ENCODE measurements around the gene PPOX. TPM values are rescaled to one million over a fixed set of nuclear protein-coding genes. Genes with fewer than 3 reads are reported as not detected.
A peak's percentile ranks its signal among the peaks of the same experiment; 100 is the strongest.

PPOX gene
- total and polyA plus RNA-seq, 4 donors = 16.3 to 126 (median 24.0) TPM

DNA sequence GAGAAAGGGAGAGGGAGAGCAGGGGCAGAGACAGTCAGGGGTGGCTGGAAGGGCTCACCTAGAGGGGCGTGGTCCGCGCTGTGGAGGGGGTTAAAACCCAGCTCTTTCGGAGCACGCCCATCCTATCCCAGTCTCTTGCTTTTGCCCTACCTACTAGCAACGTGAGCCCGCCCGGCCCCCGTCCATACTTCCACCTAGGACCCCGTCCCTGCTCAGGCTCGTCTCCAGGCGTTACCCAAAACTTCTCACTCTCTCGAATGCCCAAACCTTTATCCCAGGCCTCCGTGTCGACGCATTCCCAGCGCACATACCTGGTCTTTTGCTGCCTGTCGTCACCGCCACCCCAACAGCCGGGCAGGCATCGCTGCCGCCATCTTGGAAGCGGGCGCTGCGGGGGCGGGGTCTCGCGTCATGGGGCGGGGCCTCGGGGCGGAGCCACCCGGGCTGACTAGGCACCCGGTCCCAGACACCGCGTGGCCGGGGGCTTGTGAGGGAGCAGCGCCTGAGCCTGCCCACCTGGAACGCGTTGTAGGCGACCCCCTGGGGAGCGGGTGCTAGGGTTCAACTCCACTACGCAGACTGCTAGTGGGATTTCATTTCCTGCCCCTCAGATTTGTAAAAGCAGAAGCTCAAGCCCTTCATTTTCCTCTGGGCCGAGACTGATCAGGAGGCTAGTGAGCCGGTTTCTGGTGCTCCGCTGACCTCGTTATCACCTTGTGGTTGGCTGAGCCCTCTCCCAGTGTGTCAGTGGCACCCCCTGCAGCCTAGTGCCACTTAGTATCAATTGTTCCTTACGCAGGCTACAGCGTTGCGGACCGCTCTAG is 11.1 kb downstream of the PPOX start, which contains the start of gene B4GALT3:
Gene B4GALT3, minus strand, starts transcription at position 396 of the 824 bp plus-strand sequence. CDS start 1,447 bp downstream, outside the sequence.
- Histone ChIP-seq H3K36me3 (ENCODE audit: control insufficient read depth in 1 of 2, insufficient read depth in 2 of 2, low read length in 1 of 2) (peaks cover 0 to 2% of the 10 kb centered on the region in 2 donors), H3K4me1 (ENCODE audit: control insufficient read depth in 1 of 2, insufficient read depth in 2 of 2, low read length in 2 of 2) (no peaks in the 10 kb centered on the region), H3K27me3 (ENCODE audit: control insufficient read depth in 1 of 2, insufficient read depth in 2 of 2, low read length in 1 of 2) (no peaks in the 10 kb centered on the region), H3K4me3 (ENCODE audit: low read length in 2 of 2) (peak within 1 kb of the TSS; percentile 44 to 53), H3K9me3 (ENCODE audit: control insufficient read depth, low read length) (no peaks in the 10 kb centered on the region), H3K27ac (ENCODE audit: low read depth in 1 of 2, low read length in 2 of 2) (peak within 1 kb of the TSS in 1 of 2 donors; percentile 76)
- peak; percentile 97 for ATAC-seq (ENCODE audit: low FRiP score)
- WGBS, 2 donors = 3% methylated on average over 50 of the region's 50 CpGs
- intact Hi-C loops (cut with DNase I) = no loop called here
- DNase-seq = peak; percentile 92 to 98

DNA sequence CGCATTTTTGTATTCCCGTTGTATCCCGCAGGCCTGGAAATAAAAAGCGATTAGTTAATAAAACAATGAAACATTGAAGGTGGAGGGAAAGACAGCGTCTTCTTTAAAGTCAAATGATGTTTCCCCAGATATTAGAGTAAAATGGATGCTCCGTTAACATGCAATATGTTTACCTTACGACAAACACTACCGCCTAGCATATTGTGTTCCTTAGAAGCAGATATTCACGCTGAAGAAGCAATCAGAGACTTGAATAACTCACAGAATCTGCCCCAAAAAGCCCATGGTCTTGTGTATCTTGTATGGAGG is 11.7 kb downstream of the PPOX start:
- WGBS, 2 donors = 41 to 46% methylated on average over 9 of the region's 9 CpGs
- no peak for DNase-seq
- no peaks in the 10 kb centered on the region for H3K27me3 ChIP-seq (ENCODE audit: control insufficient read depth in 1 of 2, insufficient read depth in 2 of 2, low read length in 1 of 2)
- peak overlapping the region in 1 of 2 donors; percentile 76 for H3K27ac ChIP-seq (ENCODE audit: low read depth in 1 of 2, low read length in 2 of 2)
- no peaks in the 10 kb centered on the region for H3K9me3 ChIP-seq (ENCODE audit: control insufficient read depth, low read length)
- H3K36me3 ChIP-seq (ENCODE audit: control insufficient read depth in 1 of 2, insufficient read depth in 2 of 2, low read length in 1 of 2) = peaks cover 0 to 2% of the 10 kb centered on the region in 2 donors
- ATAC-seq (ENCODE audit: low FRiP score) = no peak
- H3K4me1 ChIP-seq (ENCODE audit: control insufficient read depth in 1 of 2, insufficient read depth in 2 of 2, low read length in 2 of 2) = no peaks in the 10 kb centered on the region
- H3K4me3 ChIP-seq (ENCODE audit: low read length in 2 of 2) = peak overlapping the region; percentile 44 to 53
- intact Hi-C loops (cut with DNase I) = no loop called here

DNA sequence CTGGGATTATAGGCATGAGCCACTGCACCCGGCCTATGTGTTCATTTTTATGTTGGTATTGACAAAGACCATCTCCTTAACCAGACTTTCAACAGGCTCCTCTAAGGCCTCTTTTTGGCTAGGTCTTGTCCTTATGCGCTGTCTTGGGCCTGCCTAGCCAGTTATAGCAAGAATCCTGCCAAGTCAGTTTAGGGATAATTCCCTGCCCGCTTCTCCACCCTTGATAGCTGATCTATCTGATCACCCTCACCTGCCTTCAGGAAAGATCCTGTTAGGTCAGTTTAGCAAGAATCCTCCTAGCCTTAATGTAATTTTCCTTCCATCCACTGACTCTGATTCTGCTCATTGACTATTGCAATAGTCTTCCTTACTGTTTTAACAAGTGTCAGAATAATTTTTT is 13.5 kb downstream of the PPOX start:
- ATAC-seq (ENCODE audit: low FRiP score) = no peak
- no peak for DNase-seq
- H3K27me3 ChIP-seq (ENCODE audit: control insufficient read depth in 1 of 2, insufficient read depth in 2 of 2, low read length in 1 of 2) = no peaks in the 10 kb centered on the region
- intact Hi-C loops (cut with DNase I) = no loop called here
- no peaks in the 10 kb centered on the region for H3K9me3 ChIP-seq (ENCODE audit: control insufficient read depth, low read length)
- H3K27ac ChIP-seq (ENCODE audit: low read depth in 1 of 2, low read length in 2 of 2) = no peak overlapping the region
- 91 to 95% methylated on average over 3 of the region's 3 CpGs for WGBS, 2 donors
- no peak overlapping the region for H3K4me3 ChIP-seq (ENCODE audit: low read length in 2 of 2)
- no peaks in the 10 kb centered on the region for H3K4me1 ChIP-seq (ENCODE audit: control insufficient read depth in 1 of 2, insufficient read depth in 2 of 2, low read length in 2 of 2)
- peaks cover 0 to 2% of the 10 kb centered on the region in 2 donors for H3K36me3 ChIP-seq (ENCODE audit: control insufficient read depth in 1 of 2, insufficient read depth in 2 of 2, low read length in 1 of 2)

DNA sequence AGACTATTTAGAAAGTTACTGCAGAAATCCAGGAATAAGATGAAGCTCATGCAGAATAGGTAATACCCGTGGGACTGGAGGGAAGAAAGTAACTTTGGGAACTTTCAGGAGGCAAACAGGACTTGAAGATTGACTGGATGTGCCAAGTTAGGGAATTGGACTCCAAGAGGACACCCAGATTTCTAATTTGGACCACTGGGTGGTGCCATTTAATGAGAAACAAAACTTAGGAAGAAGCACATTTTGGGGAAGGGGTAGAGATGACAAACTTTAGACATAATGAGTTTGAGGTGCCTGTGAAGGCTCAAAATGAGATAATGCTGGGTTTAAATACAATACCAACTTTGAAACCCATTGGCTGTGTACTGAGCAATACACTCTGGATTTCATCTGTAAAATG is 14.4 kb downstream of the PPOX start:
- Histone ChIP-seq H3K27ac (ENCODE audit: low read depth in 1 of 2, low read length in 2 of 2) (no peak overlapping the region), H3K4me3 (ENCODE audit: low read length in 2 of 2) (no peak overlapping the region), H3K36me3 (ENCODE audit: control insufficient read depth in 1 of 2, insufficient read depth in 2 of 2, low read length in 1 of 2) (no peaks in the 10 kb centered on the region), H3K9me3 (ENCODE audit: control insufficient read depth, low read length) (no peaks in the 10 kb centered on the region), H3K27me3 (ENCODE audit: control insufficient read depth in 1 of 2, insufficient read depth in 2 of 2, low read length in 1 of 2) (no peaks in the 10 kb centered on the region), H3K4me1 (ENCODE audit: control insufficient read depth in 1 of 2, insufficient read depth in 2 of 2, low read length in 2 of 2) (no peaks in the 10 kb centered on the region)
- intact Hi-C loops (cut with DNase I) = no loop called here
- no peak for ATAC-seq (ENCODE audit: low FRiP score)
- DNase-seq = no peak
- WGBS, 2 donors = 74 to 82% methylated on average over 1 of the region's 1 CpG

DNA sequence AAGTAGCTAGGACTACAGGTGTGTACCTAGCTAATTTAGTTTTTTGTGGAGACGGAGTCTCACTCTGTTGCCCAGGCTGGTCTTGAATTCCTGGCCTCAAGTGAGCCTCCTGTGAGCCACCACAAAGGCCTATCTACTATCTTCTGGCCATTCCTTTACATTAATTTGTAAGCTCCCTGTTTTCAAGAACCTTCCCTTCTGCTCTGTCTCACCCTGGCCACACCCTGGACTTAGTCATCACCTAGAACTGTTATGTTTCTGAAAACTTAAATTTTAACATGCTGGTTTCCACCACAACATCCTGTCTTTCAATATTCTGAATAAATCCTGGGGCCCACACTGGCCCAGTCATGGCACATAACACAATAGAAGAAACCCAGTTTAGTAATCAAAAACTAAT is 16.0 kb downstream of the PPOX start:
- no peaks in the 10 kb centered on the region for H3K36me3 ChIP-seq (ENCODE audit: control insufficient read depth in 1 of 2, insufficient read depth in 2 of 2, low read length in 1 of 2)
- WGBS, 2 donors = 95 to 98% methylated on average over 1 of the region's 1 CpG
- H3K4me1 ChIP-seq (ENCODE audit: control insufficient read depth in 1 of 2, insufficient read depth in 2 of 2, low read length in 2 of 2) = no peaks in the 10 kb centered on the region
- no peaks in the 10 kb centered on the region for H3K9me3 ChIP-seq (ENCODE audit: control insufficient read depth, low read length)
- intact Hi-C loops (cut with DNase I) = no loop called here
- no peaks in the 10 kb centered on the region for H3K27me3 ChIP-seq (ENCODE audit: control insufficient read depth in 1 of 2, insufficient read depth in 2 of 2, low read length in 1 of 2)
- no peak overlapping the region for H3K27ac ChIP-seq (ENCODE audit: low read depth in 1 of 2, low read length in 2 of 2)
- H3K4me3 ChIP-seq (ENCODE audit: low read length in 2 of 2) = no peak overlapping the region
- ATAC-seq (ENCODE audit: low FRiP score) (no peak), DNase-seq (peak; percentile 27 to 35)

DNA sequence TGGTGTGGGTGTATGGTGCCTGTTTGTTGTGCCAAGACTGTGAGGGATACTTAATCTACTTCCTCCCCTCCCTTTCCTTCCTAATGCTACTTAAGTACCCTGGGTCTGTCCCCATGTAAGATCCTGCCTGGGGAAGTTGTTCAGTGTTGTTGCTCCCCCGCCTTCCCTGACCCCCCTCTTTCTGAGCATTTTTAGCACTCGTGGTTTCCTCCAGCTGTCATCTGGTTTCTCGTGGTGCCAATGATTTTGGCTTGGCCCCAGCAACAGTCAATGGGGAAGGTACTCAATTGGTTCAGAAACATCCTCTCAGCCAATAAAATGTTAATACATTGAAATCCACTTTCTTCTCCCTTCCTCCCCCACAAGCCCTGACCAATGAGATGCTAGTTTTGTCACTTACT is 19.1 kb downstream of the PPOX start:
- Histone ChIP-seq H3K4me3 (ENCODE audit: low read length in 2 of 2) (no peak overlapping the region), H3K36me3 (ENCODE audit: control insufficient read depth in 1 of 2, insufficient read depth in 2 of 2, low read length in 1 of 2) (no peaks in the 10 kb centered on the region), H3K27ac (ENCODE audit: low read depth in 1 of 2, low read length in 2 of 2) (no peak overlapping the region), H3K4me1 (ENCODE audit: control insufficient read depth in 1 of 2, insufficient read depth in 2 of 2, low read length in 2 of 2) (no peaks in the 10 kb centered on the region), H3K9me3 (ENCODE audit: control insufficient read depth, low read length) (no peaks in the 10 kb centered on the region), H3K27me3 (ENCODE audit: control insufficient read depth in 1 of 2, insufficient read depth in 2 of 2, low read length in 1 of 2) (no peaks in the 10 kb centered on the region)
- WGBS, 2 donors = 10 to 16% methylated on average over 3 of the region's 3 CpGs
- ATAC-seq (ENCODE audit: low FRiP score) (peak; percentile 85), DNase-seq (peak; percentile 62 to 87)
- intact Hi-C loops (cut with DNase I) = no loop called here

DNA sequence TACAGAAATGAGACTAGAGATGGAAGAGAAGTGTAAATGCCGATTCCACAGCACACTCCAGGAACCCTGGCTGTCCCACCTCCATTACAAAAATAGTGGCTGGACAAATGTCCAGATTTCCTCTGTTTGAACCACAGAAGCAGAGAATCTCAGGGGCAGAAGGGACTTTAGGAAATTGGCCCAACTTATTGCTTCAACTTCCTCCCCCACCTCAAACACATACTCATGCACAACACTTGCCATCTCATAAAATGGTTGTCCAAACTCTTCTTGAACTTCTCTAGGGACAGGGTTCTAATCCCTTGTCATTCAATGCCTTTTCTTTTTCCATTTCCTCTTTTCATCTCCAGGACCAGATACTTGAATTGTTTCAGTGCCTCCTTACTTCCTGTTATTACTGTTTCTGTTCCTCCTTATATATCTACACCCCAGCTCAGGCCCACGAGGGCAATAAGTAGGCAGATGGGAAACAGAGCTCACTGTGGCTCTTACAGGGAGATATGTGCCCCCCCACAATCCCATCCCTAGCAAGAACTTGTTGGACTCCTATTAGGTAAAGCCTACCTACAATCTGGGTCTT is 19.6 kb downstream of the PPOX start:
- Histone ChIP-seq H3K9me3 (ENCODE audit: control insufficient read depth, low read length) (no peaks in the 10 kb centered on the region), H3K4me1 (ENCODE audit: control insufficient read depth in 1 of 2, insufficient read depth in 2 of 2, low read length in 2 of 2) (no peaks in the 10 kb centered on the region), H3K36me3 (ENCODE audit: control insufficient read depth in 1 of 2, insufficient read depth in 2 of 2, low read length in 1 of 2) (no peaks in the 10 kb centered on the region), H3K27me3 (ENCODE audit: control insufficient read depth in 1 of 2, insufficient read depth in 2 of 2, low read length in 1 of 2) (no peaks in the 10 kb centered on the region), H3K4me3 (ENCODE audit: low read length in 2 of 2) (no peak overlapping the region), H3K27ac (ENCODE audit: low read depth in 1 of 2, low read length in 2 of 2) (no peak overlapping the region)
- ATAC-seq (ENCODE audit: low FRiP score) (peak; percentile 34), DNase-seq (peak; percentile 42 to 61)
- intact Hi-C loops (cut with DNase I) = no loop called here
- WGBS, 2 donors = 42 to 47% methylated on average over 2 of the region's 2 CpGs

DNA sequence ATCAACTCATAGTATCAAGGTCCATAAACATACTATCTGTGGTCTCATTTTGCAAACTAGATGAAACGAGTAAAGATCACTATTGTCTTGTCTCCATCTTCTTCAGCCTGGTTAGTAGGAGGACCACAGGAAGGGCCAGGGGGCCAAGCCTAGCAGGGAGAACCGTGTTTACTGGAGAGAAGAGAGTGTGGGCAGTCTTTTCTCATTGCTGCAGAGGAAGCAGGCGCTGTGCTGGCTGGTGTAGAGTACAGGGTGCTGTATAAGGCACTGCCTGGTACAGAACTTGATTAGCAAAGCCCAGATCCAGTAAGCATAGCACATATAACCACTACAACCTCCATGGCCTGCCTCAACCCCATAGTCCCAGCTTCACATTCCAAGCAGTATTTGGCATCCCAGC is 21.1 kb downstream of the PPOX start:
- Histone ChIP-seq H3K4me3 (ENCODE audit: low read length in 2 of 2) (no peak overlapping the region), H3K27ac (ENCODE audit: low read depth in 1 of 2, low read length in 2 of 2) (no peak overlapping the region), H3K9me3 (ENCODE audit: control insufficient read depth, low read length) (no peaks in the 10 kb centered on the region), H3K4me1 (ENCODE audit: control insufficient read depth in 1 of 2, insufficient read depth in 2 of 2, low read length in 2 of 2) (no peaks in the 10 kb centered on the region), H3K36me3 (ENCODE audit: control insufficient read depth in 1 of 2, insufficient read depth in 2 of 2, low read length in 1 of 2) (no peaks in the 10 kb centered on the region), H3K27me3 (ENCODE audit: control insufficient read depth in 1 of 2, insufficient read depth in 2 of 2, low read length in 1 of 2) (no peaks in the 10 kb centered on the region)
- 84 to 88% methylated on average over 3 of the region's 3 CpGs for WGBS, 2 donors
- intact Hi-C loops (cut with DNase I) = no loop called here
- peak; percentile 30 to 67 for DNase-seq
- ATAC-seq (ENCODE audit: low FRiP score) = no peak

DNA sequence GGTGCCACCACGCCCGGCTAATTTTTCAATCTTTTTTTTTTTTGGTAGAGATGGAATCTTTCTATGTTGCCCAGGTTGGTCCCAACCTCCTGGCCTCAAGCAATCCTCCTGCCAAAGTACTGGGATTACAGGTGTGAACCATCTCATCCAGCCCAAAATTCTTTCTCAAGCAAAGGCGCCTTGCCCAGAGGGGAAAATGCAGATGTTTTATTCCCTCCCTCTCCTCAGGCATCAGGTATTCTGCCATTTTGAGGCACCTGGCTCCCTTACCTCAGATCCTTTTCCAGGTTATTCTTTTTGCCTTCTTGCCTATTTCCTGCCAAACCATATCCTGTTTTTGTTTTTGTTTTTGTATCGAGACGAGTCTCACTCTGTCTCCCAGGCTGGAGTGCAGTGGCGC is 22.2 kb downstream of the PPOX start:
- Histone ChIP-seq H3K27ac (ENCODE audit: low read depth in 1 of 2, low read length in 2 of 2) (no peak overlapping the region), H3K4me1 (ENCODE audit: control insufficient read depth in 1 of 2, insufficient read depth in 2 of 2, low read length in 2 of 2) (no peaks in the 10 kb centered on the region), H3K27me3 (ENCODE audit: control insufficient read depth in 1 of 2, insufficient read depth in 2 of 2, low read length in 1 of 2) (no peaks in the 10 kb centered on the region), H3K9me3 (ENCODE audit: control insufficient read depth, low read length) (no peaks in the 10 kb centered on the region), H3K4me3 (ENCODE audit: low read length in 2 of 2) (no peak overlapping the region), H3K36me3 (ENCODE audit: control insufficient read depth in 1 of 2, insufficient read depth in 2 of 2, low read length in 1 of 2) (no peaks in the 10 kb centered on the region)
- intact Hi-C loops (cut with DNase I) = no loop called here
- DNase-seq (no peak), ATAC-seq (ENCODE audit: low FRiP score) (no peak)
- 80 to 87% methylated on average over 6 of the region's 6 CpGs for WGBS, 2 donors

Measured in aorta (tissue), 5 donors.